ENCODE results near the gene LRBA. TPM values are rescaled to one million over a fixed set of nuclear protein-coding genes. Genes with fewer than 3 reads are reported as not detected.

LRBA gene
- total RNA-seq, 1 donor from 2014 or later, result 39.9 TPM

DNA sequence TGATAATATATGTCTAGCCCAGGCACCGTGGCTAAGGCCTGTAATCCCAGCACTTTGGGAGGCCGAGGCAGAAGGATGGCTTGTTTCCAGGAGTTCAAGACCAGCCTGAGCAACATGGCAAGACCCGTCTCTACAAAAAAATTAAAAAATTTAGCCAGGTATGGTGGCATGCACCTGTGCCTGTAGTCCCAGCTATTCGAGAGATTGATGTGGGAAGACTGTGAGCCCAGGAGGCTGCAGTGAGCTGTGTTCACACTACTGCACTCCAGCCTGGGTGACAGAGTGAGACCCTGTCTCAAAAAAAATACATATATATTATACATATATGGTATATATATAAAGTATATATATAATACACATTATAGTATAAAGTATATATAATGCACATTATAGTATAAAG lies 595.1 kb downstream of the LRBA start:
- H3K4me3 ChIP-seq, result no peak overlapping the region
- no peak overlapping the region for H3K27ac ChIP-seq
- H3K9me3 ChIP-seq, result no peaks in the 10 kb centered on the region
- H3K27me3 ChIP-seq, result no peaks in the 10 kb centered on the region
- no peaks in the 10 kb centered on the region for H3K36me3 ChIP-seq
- H3K4me1 ChIP-seq, result no peaks in the 10 kb centered on the region
- DNase-seq, result no peak
- intact Hi-C loops (cut with DNase I), result no loop called here
- ATAC-seq, result no peak
- TF ChIP-seq, protein P1, sequence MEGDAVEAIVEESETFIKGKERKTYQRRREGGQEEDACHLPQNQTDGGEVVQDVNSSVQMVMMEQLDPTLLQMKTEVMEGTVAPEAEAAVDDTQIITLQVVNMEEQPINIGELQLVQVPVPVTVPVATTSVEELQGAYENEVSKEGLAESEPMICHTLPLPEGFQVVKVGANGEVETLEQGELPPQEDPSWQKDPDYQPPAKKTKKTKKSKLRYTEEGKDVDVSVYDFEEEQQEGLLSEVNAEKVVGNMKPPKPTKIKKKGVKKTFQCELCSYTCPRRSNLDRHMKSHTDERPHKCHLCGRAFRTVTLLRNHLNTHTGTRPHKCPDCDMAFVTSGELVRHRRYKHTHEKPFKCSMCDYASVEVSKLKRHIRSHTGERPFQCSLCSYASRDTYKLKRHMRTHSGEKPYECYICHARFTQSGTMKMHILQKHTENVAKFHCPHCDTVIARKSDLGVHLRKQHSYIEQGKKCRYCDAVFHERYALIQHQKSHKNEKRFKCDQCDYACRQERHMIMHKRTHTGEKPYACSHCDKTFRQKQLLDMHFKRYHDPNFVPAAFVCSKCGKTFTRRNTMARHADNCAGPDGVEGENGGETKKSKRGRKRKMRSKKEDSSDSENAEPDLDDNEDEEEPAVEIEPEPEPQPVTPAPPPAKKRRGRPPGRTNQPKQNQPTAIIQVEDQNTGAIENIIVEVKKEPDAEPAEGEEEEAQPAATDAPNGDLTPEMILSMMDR (IDR thresholded peaks at IDR 0.05), result no peak

DNA sequence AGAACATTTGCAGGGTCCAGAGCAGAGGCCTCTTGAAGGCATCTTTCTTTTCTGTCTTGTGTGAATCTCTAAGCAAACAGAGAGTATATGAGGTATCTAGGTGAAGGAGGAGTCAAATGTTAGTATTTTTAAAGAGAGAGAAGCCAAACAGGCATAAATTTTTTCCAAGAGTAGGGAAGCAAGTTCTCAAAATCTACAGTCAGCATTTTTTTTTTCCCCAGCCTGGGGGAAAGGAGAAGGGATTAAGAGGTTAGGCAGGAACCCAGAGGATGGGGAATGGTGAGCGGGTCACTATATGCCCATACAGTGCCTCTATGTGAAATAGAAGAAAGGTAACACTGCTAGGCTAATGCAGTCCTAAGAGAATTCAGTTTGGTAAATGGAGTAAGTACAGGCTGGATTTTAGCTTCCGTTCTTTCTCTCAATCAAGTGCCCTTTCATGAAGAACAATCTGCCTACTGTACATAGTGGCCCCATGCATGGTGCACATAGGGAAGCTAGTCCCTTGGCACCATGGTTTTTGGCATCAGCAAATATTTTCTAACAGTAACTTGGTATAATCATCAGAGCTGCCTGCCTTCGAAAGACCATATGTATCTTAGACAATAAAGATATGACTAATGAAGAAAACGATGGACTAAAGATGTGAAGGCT lies 596.2 kb downstream of the LRBA start:
- intact Hi-C loops (cut with DNase I), result no loop called here
- DNase-seq (no peak), ATAC-seq (no peak)
- Histone ChIP-seq H3K4me1 (no peaks in the 10 kb centered on the region), H3K4me3 (no peak overlapping the region), H3K27me3 (no peaks in the 10 kb centered on the region), H3K27ac (no peak overlapping the region), H3K36me3 (no peaks in the 10 kb centered on the region), H3K9me3 (no peaks in the 10 kb centered on the region)
- TF ChIP-seq, protein P1 (IDR thresholded peaks at IDR 0.05), result no peak

DNA sequence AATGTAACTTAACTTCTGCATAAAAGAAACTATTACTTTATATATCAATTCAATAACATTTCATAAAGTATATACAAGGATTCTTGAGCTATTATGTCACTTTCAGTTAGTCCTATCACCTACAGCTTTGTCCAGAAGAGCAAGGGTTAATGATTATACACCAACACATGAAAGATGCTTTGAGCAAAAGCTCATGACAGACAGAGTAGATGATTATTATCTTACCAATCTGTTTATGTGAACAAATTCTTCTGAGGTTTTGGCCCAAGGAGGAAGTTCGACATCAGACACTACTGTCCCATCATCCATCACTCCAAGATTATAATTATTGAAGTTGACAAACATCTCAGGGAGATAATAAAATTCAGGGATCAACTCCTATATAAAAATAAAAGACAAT lies 599.9 kb downstream of the LRBA start:
- ATAC-seq (no peak), DNase-seq (no peak)
- TF ChIP-seq, protein P1 (IDR thresholded peaks at IDR 0.05), result no peak
- Histone ChIP-seq H3K27ac (no peak overlapping the region), H3K27me3 (no peaks in the 10 kb centered on the region), H3K4me3 (no peak overlapping the region), H3K36me3 (no peaks in the 10 kb centered on the region), H3K9me3 (no peaks in the 10 kb centered on the region), H3K4me1 (no peaks in the 10 kb centered on the region)
- intact Hi-C loops (cut with DNase I), result no loop called here

DNA sequence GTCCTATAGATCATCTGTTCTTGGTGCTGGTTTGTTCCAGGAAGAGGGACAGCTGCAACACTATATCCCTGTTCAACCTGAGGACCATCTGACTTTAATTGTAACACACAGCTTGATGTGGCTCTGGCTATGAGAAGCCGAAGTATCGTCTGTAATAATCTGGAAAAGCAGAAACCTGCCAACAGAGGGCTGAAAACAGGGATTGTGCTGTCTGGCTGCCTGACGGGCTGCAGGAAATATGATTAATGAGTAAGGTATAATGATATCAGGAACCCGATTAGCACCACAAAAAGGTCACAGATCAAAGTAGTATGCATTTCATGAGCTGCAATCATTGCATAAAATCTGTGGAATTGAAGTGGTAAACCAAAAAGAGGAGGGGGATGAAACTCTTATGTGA lies 603.6 kb downstream of the LRBA start:
- ATAC-seq (no peak), DNase-seq (no peak)
- TF ChIP-seq, protein P1 (IDR thresholded peaks at IDR 0.05), result no peak
- Histone ChIP-seq H3K27ac (no peak overlapping the region), H3K27me3 (no peaks in the 10 kb centered on the region), H3K4me3 (no peak overlapping the region), H3K36me3 (no peaks in the 10 kb centered on the region), H3K4me1 (no peaks in the 10 kb centered on the region), H3K9me3 (no peaks in the 10 kb centered on the region)
- intact Hi-C loops (cut with DNase I), result no loop called here

DNA sequence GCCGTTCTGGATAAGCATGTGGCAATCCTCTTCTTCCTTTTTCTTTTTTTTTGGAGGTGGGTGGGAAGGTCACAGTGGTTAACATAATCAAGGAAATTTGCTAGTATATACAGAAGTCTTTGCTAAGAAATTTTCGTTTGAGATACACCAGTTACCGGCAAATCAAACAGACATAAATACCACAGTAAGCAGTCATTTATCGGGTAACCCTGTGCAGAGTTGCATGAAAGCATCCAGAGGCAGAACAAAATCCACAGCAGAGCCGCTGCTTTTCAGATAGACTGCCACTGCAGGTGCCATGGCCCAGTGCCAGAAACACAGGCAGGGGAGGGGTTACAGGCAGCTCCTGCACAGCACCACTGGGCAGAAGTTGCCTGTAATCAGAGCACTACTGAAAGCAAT lies 612.2 kb downstream of the LRBA start:
- Histone ChIP-seq H3K4me3 (no peak overlapping the region), H3K36me3 (peaks cover 6% of the 10 kb centered on the region), H3K4me1 (peaks cover 4% of the 10 kb centered on the region), H3K27me3 (no peaks in the 10 kb centered on the region), H3K27ac (no peak overlapping the region), H3K9me3 (no peaks in the 10 kb centered on the region)
- ATAC-seq, result peak; percentile 57
- TF ChIP-seq, protein P1 (IDR thresholded peaks at IDR 0.05), result no peak
- DNase-seq, result no peak
- intact Hi-C loops (cut with DNase I), result no loop called here
